ENCODE results near the gene DOCK11.
"Not testable (repeated sequence)": the region's sequence is repeated elsewhere in the genome, so short reads cannot be mapped to it uniquely, and the experiment has no call there.

DOCK11 gene

GRCh38 chrX:118495061-118495921 lies at the start of gene DOCK11:
DOCK11 (plus strand) TSS chrX:118495815; CDS start chrX:118495972, 157 bp downstream.
- in situ Hi-C loops (cut with MboI; ENCODE audit: low pct_unique_long_range_greater_than_20kb, low sequenced_read_pairs) = no loop called here
- DNase-seq = peak; percentile 96

DNA sequence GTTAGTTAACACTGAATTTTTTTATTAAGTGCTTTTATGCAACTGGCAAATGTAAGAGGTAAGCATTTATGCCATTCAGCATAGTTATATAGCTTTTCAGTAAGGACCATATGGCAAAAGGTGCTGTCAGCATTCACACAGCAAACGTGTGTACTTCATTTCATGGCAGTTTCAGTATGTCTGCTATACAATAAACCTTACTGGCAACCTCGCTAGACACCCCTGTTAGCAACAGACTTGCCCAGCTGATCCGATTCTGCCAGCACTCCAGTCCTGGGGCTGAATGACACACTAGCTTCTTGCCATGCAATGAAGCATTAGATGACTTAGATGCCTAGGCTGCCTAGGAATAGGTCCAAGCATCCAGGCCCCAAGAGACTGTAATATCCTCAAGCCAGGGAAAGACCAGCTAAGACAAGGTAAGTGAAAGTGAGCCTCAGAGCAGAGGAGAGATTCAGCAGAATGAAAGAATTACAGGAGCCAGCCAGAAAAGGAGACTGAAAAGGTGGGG lies 47.3 kb upstream of the DOCK11 start:
- in situ Hi-C loops (cut with MboI; ENCODE audit: low pct_unique_long_range_greater_than_20kb, low sequenced_read_pairs) = no loop called here

DNA sequence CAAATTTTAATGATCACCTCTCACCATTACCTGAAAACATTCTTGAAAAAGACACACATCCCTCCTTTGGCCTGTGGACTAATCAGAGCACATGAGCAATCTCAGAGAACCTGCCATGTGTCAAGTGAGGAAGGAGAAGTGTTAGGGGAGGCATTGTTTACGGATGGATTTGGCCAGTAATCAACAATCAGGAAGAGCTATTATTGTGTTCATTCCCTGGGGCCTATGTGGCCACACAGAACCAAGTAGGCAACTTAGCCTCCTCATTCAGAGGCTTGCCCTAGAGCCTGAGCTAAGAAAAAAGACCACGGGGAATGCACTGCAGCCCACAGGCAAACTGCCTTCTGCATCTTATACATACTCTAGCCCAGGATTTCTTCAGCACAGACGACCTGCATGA lies 40.6 kb upstream of the DOCK11 start:
- in situ Hi-C loops (cut with MboI; ENCODE audit: low pct_unique_long_range_greater_than_20kb, low sequenced_read_pairs) = loop anchor here (25.0 kb wide), 2 partner anchors 132 to 357 kb away; partner anchors contain the start of gene ZCCHC12
- DNase-seq = no peak

More for the DNA sequence above, 47.3 kb upstream of the DOCK11 start:
- DNase-seq = no peak

GRCh38 chrX:118459494-118459893 lies 36.1 kb upstream of the DOCK11 start:
- in situ Hi-C loops (cut with MboI; ENCODE audit: low pct_unique_long_range_greater_than_20kb, low sequenced_read_pairs) = loop anchor here (25.0 kb wide), 2 partner anchors 128 to 353 kb away; partner anchors contain the start of gene ZCCHC12
- peak; percentile 68 for DNase-seq

- peak; percentile 37 for DNase-seq
- in situ Hi-C loops (cut with MboI; ENCODE audit: low pct_unique_long_range_greater_than_20kb, low sequenced_read_pairs) = loop anchor here (25.0 kb wide), 2 partner anchors 123 to 348 kb away; partner anchors contain the start of gene ZCCHC12
Measured at GRCh38 chrX:118464501-118464900, 31.1 kb upstream of the DOCK11 start.

DNA sequence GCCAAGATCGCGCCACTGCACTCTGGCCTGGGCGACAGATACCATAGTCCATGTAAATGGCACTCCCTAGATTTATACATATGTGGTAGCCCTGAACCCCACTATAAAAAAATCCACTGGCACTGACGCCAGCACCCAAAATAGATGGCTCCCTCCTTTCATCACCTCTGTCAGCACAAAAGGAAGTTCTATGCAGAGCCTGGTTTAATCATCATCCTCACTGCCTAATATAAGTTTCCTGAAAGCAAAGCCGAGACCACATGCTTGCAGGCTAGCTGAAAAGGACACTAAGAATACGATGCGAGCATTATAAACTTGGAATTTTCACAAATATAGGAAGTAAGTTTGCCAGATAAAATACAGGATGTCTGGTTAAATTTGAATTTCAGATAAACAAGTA lies 27.5 kb upstream of the DOCK11 start:
- DNase-seq = no peak
- in situ Hi-C loops (cut with MboI; ENCODE audit: low pct_unique_long_range_greater_than_20kb, low sequenced_read_pairs) = loop anchor here (25.0 kb wide), 2 partner anchors 119 to 344 kb away; partner anchors contain the start of gene ZCCHC12

DNA sequence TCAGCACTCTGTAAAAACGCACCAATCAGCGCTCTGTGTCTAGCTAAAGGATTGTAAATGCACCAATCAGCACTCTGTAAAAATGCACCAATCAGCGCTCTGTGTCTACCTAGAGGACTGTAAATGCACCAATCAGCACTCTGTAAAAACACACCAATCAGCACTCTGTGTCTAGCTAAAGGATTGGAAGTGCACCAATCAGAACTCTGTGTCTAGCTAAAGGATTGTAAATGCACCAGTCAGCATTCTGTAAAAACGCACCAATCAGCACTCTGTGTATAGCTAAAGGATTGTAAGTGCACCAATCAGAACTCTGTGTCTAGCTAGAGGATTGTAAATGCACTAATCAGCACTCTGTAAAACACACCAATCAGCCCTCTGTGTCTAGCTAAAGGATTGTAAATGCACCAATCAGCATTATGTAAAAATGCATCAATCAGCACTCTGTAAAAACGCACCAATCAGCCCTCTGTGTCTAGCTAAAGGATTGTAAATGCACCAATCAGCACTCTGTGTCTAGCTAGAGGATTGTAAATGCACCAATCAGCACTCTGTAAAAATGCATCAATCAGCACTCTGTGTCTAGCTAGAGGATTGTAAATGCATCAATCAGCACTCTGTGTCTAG lies 24.8 kb upstream of the DOCK11 start:
- not testable (repeated sequence) for DNase-seq
- in situ Hi-C loops (cut with MboI; ENCODE audit: low pct_unique_long_range_greater_than_20kb, low sequenced_read_pairs) = loop anchor here (25.0 kb wide), 2 partner anchors 116 to 341 kb away; partner anchors contain the start of gene ZCCHC12

DNA sequence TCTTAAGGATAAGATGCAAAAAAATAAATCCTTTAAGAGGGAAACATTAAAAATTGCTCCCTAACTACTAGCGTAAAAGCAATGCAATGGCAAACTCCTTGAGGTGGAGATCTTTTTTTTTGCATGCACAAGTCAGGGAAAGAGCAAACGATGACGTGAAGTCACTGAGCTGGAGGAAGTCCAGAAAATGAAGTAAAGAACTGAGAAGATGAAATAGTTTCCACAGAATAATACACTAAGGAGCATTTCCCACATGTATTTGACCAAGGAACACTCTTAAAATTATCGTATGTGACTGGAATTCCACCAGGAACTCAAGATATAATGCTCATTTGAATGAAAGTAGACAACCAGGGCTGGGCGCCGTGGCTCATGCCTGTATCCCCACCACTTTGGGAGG lies 21.0 kb upstream of the DOCK11 start:
- in situ Hi-C loops (cut with MboI; ENCODE audit: low pct_unique_long_range_greater_than_20kb, low sequenced_read_pairs) = loop anchor here (25.0 kb wide), 2 partner anchors 113 to 338 kb away; partner anchors contain the start of gene ZCCHC12
- no peak for DNase-seq

DNA sequence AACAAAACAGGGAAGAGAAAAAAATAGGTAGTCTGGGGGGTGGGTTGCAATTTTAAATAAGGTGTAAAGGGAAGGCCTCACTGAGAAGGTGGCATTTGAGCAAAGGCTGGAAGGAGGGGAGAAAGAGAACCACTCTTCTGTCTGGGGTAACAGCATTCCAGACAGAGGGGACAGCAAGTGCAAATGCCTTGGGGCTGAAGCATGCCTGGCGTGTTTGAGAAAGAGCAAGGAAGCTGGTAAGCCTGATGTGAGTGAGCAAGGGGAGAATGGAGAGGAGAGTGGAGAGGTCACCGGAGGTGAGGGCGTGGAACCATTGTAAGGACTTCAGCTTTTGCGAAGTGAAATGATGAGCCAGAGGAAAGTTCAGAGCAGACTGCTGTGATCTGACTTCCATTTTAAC lies 19.7 kb upstream of the DOCK11 start:
- no peak for DNase-seq
- in situ Hi-C loops (cut with MboI; ENCODE audit: low pct_unique_long_range_greater_than_20kb, low sequenced_read_pairs) = no loop called here

- no peak for DNase-seq
- in situ Hi-C loops (cut with MboI; ENCODE audit: low pct_unique_long_range_greater_than_20kb, low sequenced_read_pairs) = no loop called here
Measured at GRCh38 chrX:118480172-118480571, 15.4 kb upstream of the DOCK11 start.

DNA sequence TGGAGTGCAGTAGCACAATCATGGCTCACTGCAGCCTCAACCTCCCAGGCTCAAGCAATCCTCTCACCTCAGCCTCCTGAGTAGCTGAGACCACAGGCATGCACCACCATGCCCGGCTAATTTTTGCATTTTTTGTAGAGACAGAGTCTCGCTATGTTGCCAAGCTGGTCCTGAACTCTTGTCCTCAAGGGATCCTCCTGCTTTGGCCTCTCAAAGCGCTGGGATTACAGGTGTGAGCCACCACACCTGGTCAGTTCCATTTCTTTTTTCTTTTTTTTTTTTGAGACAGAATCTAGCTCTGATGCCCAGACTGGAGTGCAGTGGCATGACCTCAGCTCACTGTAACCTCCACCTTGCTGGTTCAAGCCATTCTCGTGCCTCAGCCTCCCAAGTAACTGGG lies 13.2 kb upstream of the DOCK11 start:
- DNase-seq; in situ Hi-C loops (cut with MboI; ENCODE audit: low pct_unique_long_range_greater_than_20kb, low sequenced_read_pairs): not testable (repeated sequence)

DNA sequence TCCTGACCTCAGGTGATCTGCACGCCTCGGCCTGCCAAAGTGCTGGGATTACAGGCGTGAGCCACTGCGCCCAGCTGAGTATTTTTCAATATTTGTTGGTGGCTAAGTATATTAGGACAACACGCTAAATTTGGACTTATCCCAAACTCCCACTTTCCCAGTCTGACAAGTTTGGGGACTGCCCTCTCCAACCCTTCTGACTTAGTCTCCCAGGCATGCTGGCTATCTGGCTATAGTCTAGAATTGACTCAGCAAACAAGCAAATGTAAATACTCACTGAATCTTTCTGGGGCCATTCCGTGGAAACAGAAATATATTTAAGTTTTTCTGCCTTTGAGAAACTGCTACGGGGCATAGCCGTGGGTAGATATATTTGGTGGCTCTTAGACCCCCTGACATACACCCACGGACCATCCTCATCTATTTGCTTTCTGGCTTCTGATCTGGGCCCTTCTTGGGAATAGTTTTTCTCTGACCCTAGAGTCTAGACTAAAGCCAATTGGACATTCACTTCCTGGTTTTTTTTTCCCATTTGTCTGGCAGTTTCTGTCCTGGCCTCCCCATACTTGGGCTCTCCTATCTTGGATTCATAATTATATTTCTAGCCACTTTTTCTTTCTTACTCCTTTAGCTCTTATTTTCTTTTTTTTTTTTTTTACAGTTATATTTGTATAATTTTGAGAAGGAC lies 11.3 kb upstream of the DOCK11 start:
- no peak for DNase-seq
- in situ Hi-C loops (cut with MboI; ENCODE audit: low pct_unique_long_range_greater_than_20kb, low sequenced_read_pairs) = no loop called here

DNA sequence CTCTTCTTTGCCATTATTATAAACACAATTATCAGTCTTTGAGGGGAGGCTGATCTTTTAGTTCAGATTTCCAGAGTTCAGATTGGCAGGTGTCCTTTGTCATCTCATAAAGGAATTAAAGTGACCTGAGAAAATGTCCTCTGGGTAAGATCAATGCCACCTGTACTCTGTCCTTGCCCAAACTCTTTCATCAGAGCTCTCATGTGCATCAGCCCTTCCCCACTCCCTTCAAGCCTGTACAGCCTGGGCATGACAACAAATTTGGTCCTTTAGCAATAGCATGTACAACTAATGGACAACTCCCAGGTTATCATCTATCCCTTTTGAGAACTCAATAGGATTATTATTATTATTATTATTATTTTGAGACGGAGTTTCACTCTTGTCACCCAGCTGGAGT lies 8.9 kb upstream of the DOCK11 start:
- DNase-seq; in situ Hi-C loops (cut with MboI; ENCODE audit: low pct_unique_long_range_greater_than_20kb, low sequenced_read_pairs): not testable (repeated sequence)

GRCh38 chrX:118493016-118493415 lies 2.6 kb upstream of the DOCK11 start:
- in situ Hi-C loops (cut with MboI; ENCODE audit: low pct_unique_long_range_greater_than_20kb, low sequenced_read_pairs) = no loop called here
- no peak for DNase-seq

- in situ Hi-C loops (cut with MboI; ENCODE audit: low pct_unique_long_range_greater_than_20kb, low sequenced_read_pairs) = no loop called here
- no peak for DNase-seq
Measured at GRCh38 chrX:118493653-118494297, 1.8 kb upstream of the DOCK11 start.

DNA sequence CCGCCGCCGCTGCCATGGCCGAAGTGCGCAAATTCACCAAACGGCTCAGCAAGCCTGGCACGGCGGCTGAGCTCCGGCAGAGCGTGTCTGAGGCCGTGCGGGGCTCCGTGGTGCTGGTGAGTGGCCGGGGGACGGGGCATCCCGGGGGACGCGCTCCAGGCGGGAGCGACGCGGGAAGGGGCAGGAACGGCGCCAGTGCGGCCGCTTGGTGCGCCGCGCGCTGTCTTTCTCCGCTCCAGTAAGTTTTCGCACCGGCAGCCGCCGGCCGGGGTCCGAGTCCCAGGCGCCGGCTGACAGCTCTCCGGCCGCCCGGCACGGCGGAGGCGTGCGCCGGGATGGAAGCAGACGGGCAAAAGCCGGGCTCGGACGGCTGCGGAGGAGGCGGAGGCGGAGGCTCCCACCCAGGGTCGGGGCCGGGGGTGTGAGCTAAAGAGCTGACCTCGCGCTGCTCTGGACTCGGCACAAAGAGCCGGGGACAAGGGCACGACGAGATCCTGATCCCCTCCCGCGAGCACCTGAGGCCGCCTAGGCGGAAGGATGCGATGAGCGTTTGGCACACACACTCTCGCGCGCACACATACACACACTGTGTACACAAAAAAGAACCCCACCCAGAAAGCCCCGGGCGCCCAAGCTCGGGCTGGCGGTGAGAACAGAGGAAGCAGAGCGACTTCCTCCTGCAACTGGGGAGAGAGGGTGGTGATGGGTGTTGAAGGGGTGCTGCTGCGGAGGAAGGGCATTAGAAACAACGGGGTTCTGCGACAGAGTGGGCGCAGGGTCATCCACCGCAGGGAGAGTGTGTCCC lies 545 bp downstream of the DOCK11 start:
- in situ Hi-C loops (cut with MboI; ENCODE audit: low pct_unique_long_range_greater_than_20kb, low sequenced_read_pairs) = no loop called here
- DNase-seq = peak; percentile 75

GRCh38 chrX:118496763-118497079 lies 1.1 kb downstream of the DOCK11 start:
- no peak for DNase-seq
- in situ Hi-C loops (cut with MboI; ENCODE audit: low pct_unique_long_range_greater_than_20kb, low sequenced_read_pairs) = no loop called here

DNA sequence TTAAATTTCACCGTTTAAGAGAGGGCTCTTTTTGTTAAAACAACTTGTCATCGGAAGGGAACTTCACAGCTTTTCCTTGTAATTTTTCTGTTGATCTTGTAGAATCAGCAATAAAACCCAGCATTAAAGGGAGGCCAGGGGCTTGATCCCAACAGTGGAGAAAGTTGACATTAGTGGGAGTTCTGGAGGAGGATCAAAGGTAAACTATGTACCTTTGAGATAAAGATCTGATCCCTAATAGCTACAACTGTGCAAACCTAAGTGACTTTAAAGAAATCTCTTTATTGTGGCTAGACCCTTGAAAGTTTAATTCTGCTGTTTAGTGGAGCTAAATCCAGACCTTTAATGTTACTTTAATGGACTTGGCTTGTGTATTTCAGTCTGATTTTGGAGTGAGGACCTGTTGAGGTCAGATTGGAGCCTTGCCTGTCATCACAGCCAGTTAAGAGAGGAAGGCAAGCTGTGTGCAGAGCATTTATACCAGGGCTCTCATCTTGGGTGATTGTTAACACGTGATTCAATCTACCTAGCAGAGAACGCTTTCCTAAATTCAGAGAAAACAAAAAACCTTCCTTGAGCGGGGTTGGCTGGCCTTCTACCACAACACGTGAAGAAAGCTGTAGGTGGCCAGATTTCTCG lies 1.7 kb downstream of the DOCK11 start:
- in situ Hi-C loops (cut with MboI; ENCODE audit: low pct_unique_long_range_greater_than_20kb, low sequenced_read_pairs) = no loop called here
- DNase-seq = peak; percentile 60
